Measurements from ENCODE around the gene DUOX1.

DNA sequence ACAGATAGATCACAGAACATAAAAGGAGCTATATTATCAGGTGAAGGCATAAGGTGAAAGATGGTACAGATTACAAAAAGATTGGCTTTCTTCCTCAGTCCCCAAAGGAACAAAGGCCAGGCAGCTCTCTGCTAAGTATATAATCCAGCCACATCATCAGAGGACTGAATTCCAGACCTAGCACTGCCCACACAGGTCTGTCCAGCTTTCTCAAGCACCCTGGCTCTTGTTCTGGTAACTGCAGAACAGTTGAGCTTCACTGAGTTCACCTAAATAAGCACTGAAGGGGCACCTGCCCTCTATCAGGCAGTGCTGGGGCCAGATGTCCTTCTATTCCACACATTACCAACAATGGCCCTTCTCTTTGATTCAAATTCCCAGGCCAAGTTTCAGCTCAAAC is 6.4 kb upstream of the DUOX1 start:
- TF ChIP-seq, protein P1, sequence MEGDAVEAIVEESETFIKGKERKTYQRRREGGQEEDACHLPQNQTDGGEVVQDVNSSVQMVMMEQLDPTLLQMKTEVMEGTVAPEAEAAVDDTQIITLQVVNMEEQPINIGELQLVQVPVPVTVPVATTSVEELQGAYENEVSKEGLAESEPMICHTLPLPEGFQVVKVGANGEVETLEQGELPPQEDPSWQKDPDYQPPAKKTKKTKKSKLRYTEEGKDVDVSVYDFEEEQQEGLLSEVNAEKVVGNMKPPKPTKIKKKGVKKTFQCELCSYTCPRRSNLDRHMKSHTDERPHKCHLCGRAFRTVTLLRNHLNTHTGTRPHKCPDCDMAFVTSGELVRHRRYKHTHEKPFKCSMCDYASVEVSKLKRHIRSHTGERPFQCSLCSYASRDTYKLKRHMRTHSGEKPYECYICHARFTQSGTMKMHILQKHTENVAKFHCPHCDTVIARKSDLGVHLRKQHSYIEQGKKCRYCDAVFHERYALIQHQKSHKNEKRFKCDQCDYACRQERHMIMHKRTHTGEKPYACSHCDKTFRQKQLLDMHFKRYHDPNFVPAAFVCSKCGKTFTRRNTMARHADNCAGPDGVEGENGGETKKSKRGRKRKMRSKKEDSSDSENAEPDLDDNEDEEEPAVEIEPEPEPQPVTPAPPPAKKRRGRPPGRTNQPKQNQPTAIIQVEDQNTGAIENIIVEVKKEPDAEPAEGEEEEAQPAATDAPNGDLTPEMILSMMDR (IDR thresholded peaks at IDR 0.05), result no peak
- TF ChIP-seq POLR2A (IDR thresholded peaks at IDR 0.05) (no peak), POLR2AphosphoS5 (IDR thresholded peaks at IDR 0.05; ENCODE audit: insufficient read depth in 1 of 2, low read depth in 1 of 2) (no peak)
